IMR-90 (cell line): ENCODE measurements around the gene VPS37B. TPM values are rescaled to one million over a fixed set of nuclear protein-coding genes. Genes with fewer than 3 reads are reported as not detected.
A peak's percentile ranks its signal among the peaks of the same experiment; 100 is the strongest.

Experiments used
- ATAC-seq: fragments of 200-7000 bp; cut with Tn5 transposase; 2 replicates; pipeline ENCODE4 v1.9.1; 2020; ENCODE audit warnings: low read depth, mild to moderate bottlenecking, moderate library complexity
- BruUV-seq: library from RNA; stranded (reverse); fragments of 400-500 nt; replicated peaks from 2 replicates; lab custom pipeline; 2021; lab: Mats Ljungman, UMichigan
- CTCF ChIA-PET: fragments of 300-600 bp; formaldehyde crosslinking; extraction: SDS; loops from one replicate; lab custom pipeline; 2021; ENCODE audit warnings: antibody characterized with exemption; lab: Yijun Ruan, JAX
- POLR2A ChIA-PET: fragments of 300-600 bp; sonication (Branson Sonifier 250); formaldehyde crosslinking; loops from one replicate; lab custom pipeline; 2022; ENCODE audit warnings: antibody characterized with exemption; ENCODE audit not compliant: unreplicated experiment; lab: Charles Lee
- DNase-seq: peaks from one replicate; pipeline ENCODE4 v3.0.0; 2013
- H2AFZ ChIP-seq: replicated peaks from 2 replicates; pipeline ENCODE3; 2013; ENCODE audit warnings: low read length, mild to moderate bottlenecking; ENCODE audit not compliant: poor library complexity
- H2AK5ac ChIP-seq: 2 replicates; pipeline ENCODE4 v1.6.1; 2013; ENCODE audit warnings: low read depth, low read length, inconsistent platforms
- H2AK9ac ChIP-seq: replicated peaks from 2 replicates; pipeline ENCODE3; 2013; ENCODE audit warnings: mild to moderate bottlenecking, low read depth, low read length, moderate library complexity; ENCODE audit not compliant: poor library complexity
- H2BK120ac ChIP-seq: 2 replicates; pipeline ENCODE4 v1.6.1; 2013; ENCODE audit warnings: low read depth, low read length, inconsistent platforms
- H2BK15ac ChIP-seq: 3 replicates; pipeline ENCODE4 v1.6.1; 2013; ENCODE audit warnings: low read depth, low read length, inconsistent platforms
- H2BK20ac ChIP-seq: 2 replicates; pipeline ENCODE4 v1.6.1; 2013; ENCODE audit warnings: low read depth, mild to moderate bottlenecking, inconsistent platforms, low read length, moderate library complexity
- H2BK5ac ChIP-seq: 2 replicates; pipeline ENCODE4 v1.6.1; 2013; ENCODE audit warnings: mild to moderate bottlenecking, low read depth, low read length, inconsistent platforms; ENCODE audit not compliant: poor library complexity, severe bottlenecking
- H3K14ac ChIP-seq: replicated peaks from 2 replicates; pipeline ENCODE4 v1.6.1; 2013; ENCODE audit warnings: low read depth, low read length, inconsistent platforms
- H3K18ac ChIP-seq: 2 replicates; pipeline ENCODE4 v1.6.1; 2013; ENCODE audit warnings: low read depth, low read length, control low read depth
- H3K23ac ChIP-seq: 2 replicates; pipeline ENCODE4 v1.6.1; 2013; ENCODE audit warnings: low read depth, low read length, inconsistent platforms
- H3K27ac ChIP-seq: 2 replicates; pipeline ENCODE4 v1.5.1; 2013; ENCODE audit warnings: mild to moderate bottlenecking, control low read depth, low read length; ENCODE audit not compliant: insufficient read depth
- H3K27me3 ChIP-seq: 2 replicates; pipeline ENCODE4 v1.6.1; 2013; ENCODE audit warnings: low read length; ENCODE audit not compliant: control insufficient read depth, insufficient read depth
- H3K36me3 ChIP-seq: 2 replicates; pipeline ENCODE4 v1.6.1; 2013; ENCODE audit warnings: low read length, mixed read lengths; ENCODE audit not compliant: control insufficient read depth, insufficient read depth
- H3K4ac ChIP-seq: 2 replicates; pipeline ENCODE4 v1.6.1; 2013; ENCODE audit warnings: low read depth, low read length, inconsistent platforms
- H3K4me1 ChIP-seq: 2 replicates; pipeline ENCODE4 v1.6.1; 2013; ENCODE audit warnings: low read length, mixed read lengths; ENCODE audit not compliant: control insufficient read depth, insufficient read depth
- H3K4me2 ChIP-seq: 2 replicates; pipeline ENCODE4 v1.6.1; 2013; ENCODE audit warnings: low read depth, mild to moderate bottlenecking, control low read depth, low read length, moderate library complexity
- H3K4me3 ChIP-seq: 2 replicates; pipeline ENCODE4 v1.5.1; 2013; ENCODE audit warnings: low read depth, mild to moderate bottlenecking, control low read depth, low read length, moderate library complexity; ENCODE audit not compliant: insufficient read depth
- H3K56ac ChIP-seq: 2 replicates; pipeline ENCODE4 v1.6.1; 2013; ENCODE audit warnings: low read length, inconsistent platforms; ENCODE audit not compliant: insufficient read depth; ENCODE audit errors: extremely low read depth
- H3K79me1 ChIP-seq, 2 experiments: 2 replicates each; pipeline ENCODE4 v1.6.1; 2013; ENCODE audit warnings: low read length in 2 of 2, inconsistent platforms in 1 of 2, low read depth in 1 of 2
- H3K9ac ChIP-seq: 2 replicates; pipeline ENCODE4 v1.6.1; 2013; ENCODE audit warnings: low read depth, low read length, control low read depth
- H3K9me1 ChIP-seq: 2 replicates; pipeline ENCODE4 v1.6.1; 2013; ENCODE audit warnings: low read length, inconsistent platforms; ENCODE audit not compliant: insufficient read depth
- H3K9me3 ChIP-seq: 2 replicates; pipeline ENCODE4 v1.6.1; 2013; ENCODE audit warnings: low read length; ENCODE audit not compliant: control insufficient read depth, insufficient read depth
- H4K20me1 ChIP-seq: 2 replicates; pipeline ENCODE4 v1.6.1; 2013; ENCODE audit warnings: low read length, inconsistent platforms; ENCODE audit not compliant: insufficient read depth
- H4K5ac ChIP-seq: 2 replicates; pipeline ENCODE4 v1.6.1; 2013; ENCODE audit warnings: mild to moderate bottlenecking, low read depth, low read length, control low read depth
- H4K8ac ChIP-seq, 2 experiments: 2 replicates each; pipeline ENCODE4 v1.6.1; 2013; ENCODE audit warnings: low read depth in 2 of 2, low read length in 2 of 2, control low read depth in 1 of 2, inconsistent platforms in 1 of 2
- H4K91ac ChIP-seq: 2 replicates; pipeline ENCODE4 v1.6.1; 2013; ENCODE audit warnings: low read depth, low read length, inconsistent platforms; ENCODE audit not compliant: insufficient read depth
- CEBPB ChIP-seq: IDR thresholded peaks from 2 replicates; pipeline ENCODE4 v1.6.1; 2012; ENCODE audit warnings: low read depth, low read length, improper control_type of control experiment
- CTCF ChIP-seq: conservative IDR thresholded peaks from 2 replicates; pipeline ENCODE4 v1.5.1; 2012; ENCODE audit warnings: mild to moderate bottlenecking, low read depth, low read length, improper control_type of control experiment
- FOS ChIP-seq: fragments of 150-350 bp; IDR thresholded peaks from 2 replicates; pipeline ENCODE4 v1.6.1; 2016; ENCODE audit warnings: low read depth, low read length
- MXI1 ChIP-seq: IDR thresholded peaks from 2 replicates; pipeline ENCODE4 v1.6.1; 2012; ENCODE audit warnings: low read depth, mild to moderate bottlenecking, low read length, moderate library complexity, borderline replicate concordance
- NFE2L2 ChIP-seq: fragments of 150-350 bp; IDR thresholded peaks from 2 replicates; pipeline ENCODE4 v1.6.1; 2016; ENCODE audit warnings: low read depth, mild to moderate bottlenecking, low read length
- RFX5 ChIP-seq: IDR thresholded peaks from 2 replicates; pipeline ENCODE4 v1.8.0; 2012; ENCODE audit warnings: low read depth, mild to moderate bottlenecking, low read length, moderate library complexity
- SMC3 ChIP-seq: fragments of 150-350 bp; IDR thresholded peaks from 2 replicates; pipeline ENCODE4 v1.6.1; 2016; ENCODE audit warnings: low read depth, mild to moderate bottlenecking, antibody characterized with exemption, low read length, moderate library complexity
- WGBS, 2 experiments: methylation state at CpG; one replicate each; pipeline versions ENCODE4 v1.1.5 to v1.1.7; 2013; ENCODE audit warnings: missing lambda C conversion rate in 2 of 2; ENCODE audit not compliant: insufficient read length in 1 of 2; ENCODE audit errors: extremely low coverage in 2 of 2; 5-methylcytosine and 5-hydroxymethylcytosine counted together
- dilution Hi-C: fragments of 300-500 bp; cut with HindIII; formaldehyde crosslinking; loops from one replicate; pipeline ENCODE4 v1.14.3; 2018; ENCODE audit warnings: low sequenced_read_pairs; ENCODE audit not compliant: unreplicated experiment
- in situ Hi-C: fragments of 300-500 bp; cut with MboI; formaldehyde crosslinking; loops from 3 replicates; pipeline ENCODE4 v1.14.3; 2019; ENCODE audit warnings: low sequenced_read_pairs, inconsistent platforms, mixed read lengths
- intact Hi-C: fragments of 100-400 bp; cut with micrococcal nuclease; formaldehyde crosslinking; loops from 2 replicates; pipeline ENCODE4 v1.10.0; 2022
- polyA plus RNA-seq, 3 experiments: library from polyadenylated mRNA; depleted of rRNA; stranded (reverse); fragments of >200 nt; gene quantifications; 2 replicates each; pipeline ENCODE4 v1.2.3, GENCODE V29; 2012; ENCODE audit warnings: low replicate concordance in 1 of 3
- total RNA-seq: library from RNA; depleted of rRNA; stranded (reverse); fragments of >200 nt; gene quantifications from 2 replicates; pipeline ENCODE4 v1.2.3, GENCODE V29; 2012

Gene VPS37B
- total and polyA plus RNA-seq, 2 of the 4 experiments (the other 2 are of a cell fraction), result 8.6 to 25.7 TPM

GRCh38 chr12:122834921-122835749, 60.8 kb downstream of the VPS37B start, which contains the start of gene HIP1R:
TSS of gene HIP1R (plus strand) at chr12:122835457. CDS start at chr12:122835551, 94 bp downstream.
- peaks cover 5% of the 10 kb centered on the region for H3K9me1 ChIP-seq
- ATAC-seq, result peak; percentile 74
- ChIA-PET POLR2A (no interaction called here), CTCF (no interaction called here)
- peaks cover 10 to 29% of the 10 kb centered on the region in 2 experiments; a peak in 3 of 4 replicates for H3K79me1 ChIP-seq
- H3K4ac ChIP-seq, result peak within 1 kb of the TSS; percentile 60
- H2AK9ac ChIP-seq, result peak within 1 kb of the TSS; percentile 80
- peak within 1 kb of the TSS in 1 of 2 experiments; percentile 52; a peak in 1 of 4 replicates for H4K8ac ChIP-seq
- H4K20me1 ChIP-seq, result no peaks in the 10 kb centered on the region
- BruUV-seq, result no TSS peak
- 0 out of 3 replicates have a peak within 1 kb of the TSS, but pooled peaks have one; percentile 3 for H2BK15ac ChIP-seq
- intact Hi-C loops (loop anchor here (2.0 kb wide), 1 partner anchor 42 kb away; no protein-coding TSS in a partner anchor), dilution Hi-C loops (no loop called here), in situ Hi-C loops (no loop called here)
- H3K56ac ChIP-seq, result no peak within 1 kb of the TSS
- no peak within 1 kb of the TSS for H4K5ac ChIP-seq
- H3K4me1 ChIP-seq, result peaks cover 2% of the 10 kb centered on the region; the same call in 1 of the 2 replicates
- H2AK5ac ChIP-seq, result peak within 1 kb of the TSS; percentile 7; the same call in 1 of the 2 replicates
- peak within 1 kb of the TSS; percentile 18; the same call in 1 of the 2 replicates for H3K27ac ChIP-seq
- no peak within 1 kb of the TSS for H4K91ac ChIP-seq
- H3K23ac ChIP-seq, result peak within 1 kb of the TSS; percentile 98
- peak within 1 kb of the TSS; percentile 62 for H3K4me3 ChIP-seq
- H3K9ac ChIP-seq, result peak within 1 kb of the TSS; percentile 36
- peak within 1 kb of the TSS; percentile 73 for H3K14ac ChIP-seq
- H3K9me3 ChIP-seq, result peaks cover 3% of the 10 kb centered on the region
- H3K27me3 ChIP-seq, result no peaks in the 10 kb centered on the region
- no peak for DNase-seq
- H3K4me2 ChIP-seq, result peak within 1 kb of the TSS; percentile 98
- H3K36me3 ChIP-seq, result no peaks in the 10 kb centered on the region
- 0% methylated on average over 1 of the region's 85 CpGs; no CpG with 5 or more reads in 1 of the 2 experiments for WGBS, 2 experiments
- H2BK120ac ChIP-seq, result peak within 1 kb of the TSS; percentile 54; the same call in 1 of the 2 replicates
- H3K18ac ChIP-seq, result no peak within 1 kb of the TSS
- TF ChIP-seq FOS, result no peak
- TF ChIP-seq MXI1, result no peak
- TF ChIP-seq NFE2L2, result no peak
- TF ChIP-seq CTCF, result no peak
- TF ChIP-seq RFX5, result no peak
- TF ChIP-seq SMC3, result no peak
- no peak for TF ChIP-seq CEBPB
- peak within 1 kb of the TSS; percentile 42 for H2BK5ac ChIP-seq
- peak within 1 kb of the TSS; percentile 90 for H2AFZ ChIP-seq
- H2BK20ac ChIP-seq, result peak within 1 kb of the TSS; percentile 52; the same call in 1 of the 2 replicates
